HL-60 (cell line): ENCODE measurements around the gene UCN3.

Experiments used
- CTCF ChIP-seq: IDR thresholded peaks from one replicate; pipeline ENCODE4 v1.5.1; 2011; ENCODE audit warnings: low read length, control low read depth, inconsistent platforms; ENCODE audit not compliant: insufficient read depth
- GABPA ChIP-seq: IDR thresholded peaks from 2 replicates; pipeline ENCODE4 v1.6.1; 2012; ENCODE audit warnings: low read depth
- POLR2AphosphoS5 ChIP-seq: IDR thresholded peaks from 2 replicates; pipeline ENCODE4 v1.6.1; 2012; ENCODE audit warnings: low read depth
- REST ChIP-seq: IDR thresholded peaks from 2 replicates; pipeline ENCODE4 v1.6.1; 2012; ENCODE audit warnings: low read depth; ENCODE audit not compliant: insufficient replicate concordance
- SPI1 ChIP-seq: IDR thresholded peaks from 2 replicates; pipeline ENCODE4 v1.6.1; 2012; ENCODE audit warnings: low read depth, mild to moderate bottlenecking, borderline replicate concordance

- TF ChIP-seq REST (no peak), CTCF (no peak), GABPA (no peak), POLR2AphosphoS5 (no peak), SPI1 (no peak)
These were observed 39.7 kb upstream of the UCN3 start for GRCh38 chr10:5325076-5325475.
